Superior temporal gyrus (tissue), 1 donor: Measurements from ENCODE around the gene CHRDL1.
"Not testable (repeated sequence)": the region's sequence is repeated elsewhere in the genome, so short reads cannot be mapped to it uniquely, and the experiment has no call there.

ENCODE experiments used
- DNase-seq: peaks from one replicate; pipeline ENCODE4 v3.0.0-alpha.2; 2016; ENCODE audit errors: extremely low spot score

Gene CHRDL1, protein sequence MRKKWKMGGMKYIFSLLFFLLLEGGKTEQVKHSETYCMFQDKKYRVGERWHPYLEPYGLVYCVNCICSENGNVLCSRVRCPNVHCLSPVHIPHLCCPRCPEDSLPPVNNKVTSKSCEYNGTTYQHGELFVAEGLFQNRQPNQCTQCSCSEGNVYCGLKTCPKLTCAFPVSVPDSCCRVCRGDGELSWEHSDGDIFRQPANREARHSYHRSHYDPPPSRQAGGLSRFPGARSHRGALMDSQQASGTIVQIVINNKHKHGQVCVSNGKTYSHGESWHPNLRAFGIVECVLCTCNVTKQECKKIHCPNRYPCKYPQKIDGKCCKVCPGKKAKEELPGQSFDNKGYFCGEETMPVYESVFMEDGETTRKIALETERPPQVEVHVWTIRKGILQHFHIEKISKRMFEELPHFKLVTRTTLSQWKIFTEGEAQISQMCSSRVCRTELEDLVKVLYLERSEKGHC

DNA sequence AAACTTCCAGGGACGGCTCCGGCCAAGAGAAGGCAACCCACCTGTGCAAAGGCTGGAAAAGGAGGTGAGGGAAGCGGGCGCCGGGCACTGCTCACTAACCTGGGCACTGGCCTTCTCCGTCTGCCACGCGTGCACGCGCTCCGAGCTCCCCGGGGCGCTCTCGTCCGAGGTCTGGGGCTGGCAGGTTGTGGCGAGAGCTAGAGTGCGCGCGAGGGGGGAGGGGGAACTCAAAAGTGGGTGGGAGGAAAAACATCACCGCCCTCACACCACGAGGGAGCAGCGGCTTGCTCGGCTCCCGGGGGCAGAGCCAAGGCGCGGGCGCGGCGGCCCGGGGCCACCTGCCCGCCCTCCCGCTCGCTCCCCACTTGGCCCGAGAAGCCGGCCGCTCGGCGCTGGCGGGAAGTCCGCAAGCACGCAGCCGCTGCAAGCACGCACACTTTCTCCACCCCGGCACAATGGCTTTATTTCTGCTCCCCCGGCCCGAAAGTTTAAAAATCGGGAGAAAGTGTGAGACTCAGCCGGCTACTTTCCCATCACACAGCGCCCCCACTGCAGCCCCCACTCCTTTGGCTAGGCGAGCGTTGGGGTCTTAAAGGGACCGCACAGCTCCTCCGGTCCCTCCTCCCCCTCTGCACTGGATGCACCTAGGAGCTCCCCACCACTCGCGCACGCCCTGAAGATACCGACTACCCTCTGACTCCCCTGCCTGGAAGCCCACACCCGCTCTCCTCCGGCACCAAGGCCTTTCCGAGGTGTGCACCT lies at the start of gene CHRDL1:
TSS of gene CHRDL1 (minus strand) at position 173 of the 762 bp plus-strand sequence. CDS start 3,636 bp downstream, outside the sequence.
- no peak for DNase-seq

DNA sequence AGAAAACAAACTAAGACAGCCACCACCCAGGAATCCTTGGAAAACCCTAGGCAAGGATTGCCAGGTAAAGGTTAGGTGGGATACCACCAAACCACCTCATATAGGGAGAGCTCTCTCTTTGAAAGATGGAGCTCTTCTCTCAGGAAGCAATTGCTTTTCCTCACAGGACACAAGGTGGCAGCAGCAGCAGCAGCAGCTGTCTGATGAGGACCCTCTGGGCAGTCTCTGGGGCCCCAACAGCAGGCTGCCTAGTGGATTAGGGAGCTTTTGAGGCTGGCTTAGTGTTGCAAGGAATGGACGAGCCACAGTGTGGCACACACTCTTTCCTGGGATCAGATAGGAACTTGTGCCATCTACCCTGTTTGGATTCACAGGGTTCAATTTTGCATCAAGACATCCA lies 41.4 kb upstream of the CHRDL1 start:
- no peak for DNase-seq

DNA sequence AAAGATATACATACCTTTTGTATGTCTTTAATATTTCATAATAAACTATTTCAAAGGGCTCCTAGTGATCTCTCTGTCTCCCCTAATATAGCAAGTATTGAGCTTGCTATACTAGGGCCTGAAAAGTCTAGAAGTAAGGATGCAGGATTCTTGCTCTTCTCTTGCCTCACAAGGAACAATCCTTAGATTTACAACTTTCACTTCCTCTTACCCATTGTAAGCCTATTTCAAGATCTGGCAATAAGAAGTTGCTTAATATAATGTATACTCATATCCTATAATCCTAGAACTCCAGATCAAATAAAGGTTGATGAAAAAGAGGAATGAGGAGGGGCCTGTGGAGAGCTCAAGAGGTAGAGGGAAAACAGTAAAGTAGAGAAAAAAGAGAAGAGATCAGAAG lies 40.8 kb upstream of the CHRDL1 start:
- DNase-seq, result no peak

DNA sequence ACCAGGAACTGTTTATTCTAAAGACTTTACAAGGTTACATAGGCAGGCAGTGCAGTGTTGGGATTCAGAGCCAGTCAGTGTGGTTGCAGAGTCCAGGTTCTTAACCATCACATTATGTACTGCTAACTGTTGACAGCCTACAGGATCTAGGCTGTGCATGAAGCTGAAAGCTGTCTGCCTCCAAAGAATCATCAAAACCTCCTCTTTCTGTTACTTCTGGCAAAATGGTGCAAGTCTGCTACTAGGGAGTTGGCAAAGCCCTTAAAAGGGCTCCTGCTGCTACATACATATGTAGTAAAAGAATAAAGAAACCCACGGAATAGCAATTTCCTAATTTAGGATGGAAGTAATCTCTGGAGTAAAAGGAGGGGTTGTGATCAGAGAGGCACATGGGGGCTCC lies 40.4 kb upstream of the CHRDL1 start:
- DNase-seq, result no peak

DNA sequence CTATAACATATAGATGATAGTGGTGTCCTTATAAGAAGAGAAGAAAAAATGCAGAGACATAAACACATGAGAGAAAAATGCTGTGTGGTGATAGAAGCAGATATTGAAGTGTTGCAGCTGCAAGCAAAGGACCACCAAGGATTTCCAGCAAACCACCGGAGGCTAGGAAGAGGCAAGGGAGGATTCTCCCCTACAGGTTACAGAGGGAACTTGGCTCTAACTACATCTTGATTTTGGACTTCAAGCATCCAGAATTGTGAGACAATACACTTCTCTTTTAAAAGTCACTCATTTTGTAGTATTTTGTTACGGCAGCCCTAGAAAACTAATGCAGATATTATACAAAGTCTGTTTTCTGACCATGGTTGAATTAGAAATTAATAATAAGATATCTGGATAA lies 30.4 kb upstream of the CHRDL1 start:
- DNase-seq, result no peak

DNA sequence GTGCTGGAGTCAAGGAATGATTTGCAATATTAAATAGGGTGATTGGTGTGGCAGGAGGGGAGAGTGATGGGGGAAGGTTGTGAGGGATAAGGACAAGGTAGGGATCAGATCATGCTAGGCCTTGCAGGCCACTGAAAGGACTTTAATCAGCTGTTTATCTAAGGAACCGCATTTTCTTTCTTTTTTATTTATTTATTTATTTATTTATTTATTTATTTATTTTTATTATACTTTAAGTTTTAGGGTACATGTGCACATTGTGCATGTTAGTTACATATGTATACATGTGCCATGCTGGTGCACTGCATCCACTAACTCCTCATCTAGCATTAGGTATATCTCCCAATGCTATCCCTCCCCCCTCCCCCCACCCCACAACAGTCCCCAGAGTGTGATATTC lies 20.9 kb upstream of the CHRDL1 start:
- DNase-seq, result not testable (repeated sequence)

DNA sequence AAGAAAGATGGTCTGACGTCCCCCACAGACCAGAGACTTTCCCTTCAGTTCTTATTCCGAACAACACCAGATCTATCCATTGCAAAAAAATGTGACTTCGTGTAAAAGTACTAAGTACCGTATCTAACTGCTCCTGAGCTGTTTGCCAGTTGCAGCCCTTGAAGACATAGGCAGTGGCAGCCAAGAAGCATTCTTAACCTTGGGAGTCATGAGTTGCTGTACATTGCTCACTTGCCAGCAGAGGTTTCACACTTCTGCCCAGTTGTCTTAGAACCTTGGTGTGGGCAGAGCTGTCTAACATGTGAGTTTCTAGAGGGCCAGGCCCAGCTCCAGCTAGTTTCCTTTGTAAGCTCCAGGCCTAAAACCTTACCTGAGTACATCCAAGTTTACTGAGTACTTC lies 10.5 kb upstream of the CHRDL1 start:
- no peak for DNase-seq

DNA sequence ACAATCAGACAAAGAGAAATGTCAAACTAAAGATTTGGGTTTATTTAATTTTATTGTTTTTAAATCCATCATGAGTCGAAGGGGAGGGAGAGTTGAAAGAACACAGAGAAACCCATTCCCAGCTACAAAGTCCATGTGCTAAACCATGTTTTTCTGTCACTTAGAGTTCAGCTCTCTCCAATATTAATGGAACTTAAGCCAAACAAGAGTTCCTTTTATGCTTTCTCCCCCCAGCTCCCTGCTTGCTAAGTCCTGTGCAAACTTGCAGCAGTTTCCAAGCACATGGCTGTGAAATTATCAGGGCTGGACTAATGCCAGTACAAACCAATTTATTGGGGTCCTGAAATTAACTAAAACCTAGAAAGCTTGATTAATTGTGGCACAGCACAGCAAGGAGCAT lies 9.7 kb upstream of the CHRDL1 start:
- no peak for DNase-seq

DNA sequence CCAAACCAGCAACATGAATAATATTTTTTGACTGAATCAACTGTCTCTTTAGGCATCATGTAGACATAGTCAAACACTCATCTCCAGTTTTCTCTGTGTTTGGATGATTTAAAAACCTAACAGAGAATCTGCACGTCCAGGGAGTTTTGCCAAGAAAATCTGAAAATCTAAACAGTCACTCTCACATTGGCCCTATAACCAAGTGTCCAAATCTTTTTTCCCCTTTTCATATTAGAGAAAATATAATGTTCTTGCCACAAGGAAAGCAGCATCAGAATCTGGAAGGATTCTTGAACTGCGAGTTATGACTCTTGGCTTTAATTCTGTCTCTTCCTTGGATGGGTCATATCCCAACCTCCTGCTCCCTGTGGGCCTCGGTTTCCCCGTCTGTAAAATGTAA lies 8.8 kb upstream of the CHRDL1 start:
- no peak for DNase-seq

DNA sequence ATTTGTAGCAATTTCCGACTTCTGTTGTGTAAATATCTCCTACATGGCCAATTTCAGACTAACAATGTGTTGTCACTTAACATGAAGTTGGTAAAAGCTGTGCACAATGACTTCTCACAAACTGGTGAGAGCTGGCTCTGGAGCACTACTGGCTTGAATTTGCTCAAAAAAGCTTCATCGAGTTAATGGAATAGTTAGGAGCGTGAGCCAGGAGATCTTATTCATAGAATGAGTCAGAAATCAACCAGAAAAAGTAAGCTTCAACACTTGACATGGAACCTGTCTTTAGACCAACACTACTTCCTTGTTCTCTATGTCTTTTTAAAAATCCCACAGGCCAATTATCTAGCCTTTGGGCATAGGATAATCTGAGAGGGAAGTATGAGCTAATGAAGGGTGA lies 7.9 kb upstream of the CHRDL1 start:
- no peak for DNase-seq

DNA sequence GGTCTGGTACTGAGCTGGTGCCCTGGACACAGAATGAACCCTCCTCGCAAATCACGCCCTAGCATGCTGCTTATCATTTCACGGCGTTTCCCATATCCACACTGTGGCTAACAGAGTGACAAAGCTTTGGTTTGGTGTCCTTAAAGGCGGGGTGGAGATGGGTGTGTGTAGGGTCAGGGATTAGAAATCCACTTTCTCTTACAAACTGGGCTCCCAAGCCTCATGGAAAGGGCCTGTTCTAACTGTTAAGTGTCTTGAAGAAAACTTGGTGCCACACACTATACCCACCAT lies 735 bp upstream of the CHRDL1 start:
- DNase-seq, result no peak

DNA sequence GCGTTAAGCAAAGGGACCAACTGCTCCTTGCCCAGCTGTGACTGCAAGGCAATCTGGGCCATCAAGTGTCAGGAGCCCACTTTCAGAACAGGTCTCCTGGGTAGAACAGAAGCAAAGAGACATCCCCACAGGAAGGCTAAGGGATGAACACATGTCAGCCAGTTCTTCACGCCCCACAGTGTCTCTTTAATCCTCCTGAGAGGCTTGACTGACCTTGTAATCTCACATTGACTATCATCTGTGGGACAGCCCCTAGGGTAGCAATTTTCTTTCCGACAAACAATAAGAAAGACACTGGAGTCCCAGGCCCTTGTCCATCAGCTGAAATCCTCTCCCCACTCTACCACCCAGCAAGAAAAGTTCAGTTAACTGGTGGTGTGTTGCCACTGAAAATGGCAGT lies 1.0 kb downstream of the CHRDL1 start:
- DNase-seq, result no peak

DNA sequence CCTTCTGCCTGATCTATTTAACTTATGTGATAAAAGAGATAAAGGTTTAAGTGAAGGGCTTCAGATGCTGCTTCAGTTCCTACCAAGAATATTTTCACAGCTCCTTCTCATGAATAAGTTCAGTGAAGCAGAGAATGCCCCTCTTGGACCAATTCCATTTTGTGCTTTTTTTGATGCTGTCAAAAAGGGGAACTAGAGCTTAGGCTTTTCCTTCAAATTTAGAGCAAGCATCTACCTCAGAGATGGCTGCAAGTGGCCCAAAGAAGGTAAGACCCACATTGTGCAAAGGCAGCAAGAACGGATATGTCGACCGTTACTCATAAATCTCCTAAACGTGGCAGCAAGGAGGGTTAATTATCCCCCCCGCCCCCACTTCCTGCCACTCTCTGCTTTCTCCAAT lies 4.5 kb downstream of the CHRDL1 start:
- DNase-seq, result no peak

DNA sequence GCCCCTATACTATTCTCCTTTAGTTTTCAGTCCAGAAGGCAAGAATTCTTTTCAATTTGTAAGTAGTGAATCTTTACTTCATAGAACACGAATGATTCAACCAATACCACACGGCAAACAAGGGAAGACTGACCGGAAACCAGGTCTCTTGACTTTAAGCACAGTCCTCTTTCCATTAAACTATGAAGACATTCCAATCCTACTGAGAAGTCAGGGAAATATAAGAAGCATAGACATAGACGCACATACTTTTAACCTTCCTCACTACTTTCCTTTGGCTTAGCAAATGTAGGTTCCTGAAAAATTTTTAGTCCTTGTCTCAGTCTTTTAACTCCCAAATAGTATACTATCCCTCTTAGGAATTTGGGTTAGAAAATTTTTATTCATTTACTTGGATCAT lies 9.1 kb downstream of the CHRDL1 start:
- no peak for DNase-seq

DNA sequence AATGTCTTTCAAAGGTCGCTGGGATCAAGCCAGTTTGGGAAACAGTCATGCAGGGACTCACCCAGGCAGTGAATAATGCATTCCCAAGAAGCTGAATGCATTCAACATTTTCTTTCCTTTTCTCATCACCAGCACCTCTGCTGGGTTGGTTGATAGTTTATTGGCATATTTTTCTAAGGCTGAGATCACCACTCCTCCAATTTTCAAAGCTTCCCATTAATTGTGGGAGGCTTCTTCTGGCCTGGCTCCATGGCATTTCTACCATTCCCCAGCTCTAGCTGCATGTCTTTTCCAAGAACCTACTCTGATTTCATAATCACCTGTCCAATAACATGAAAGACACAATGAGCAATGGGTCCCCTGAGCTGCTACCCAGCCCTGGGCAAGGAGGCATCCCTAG lies 35.8 kb downstream of the CHRDL1 start:
- DNase-seq, result no peak

DNA sequence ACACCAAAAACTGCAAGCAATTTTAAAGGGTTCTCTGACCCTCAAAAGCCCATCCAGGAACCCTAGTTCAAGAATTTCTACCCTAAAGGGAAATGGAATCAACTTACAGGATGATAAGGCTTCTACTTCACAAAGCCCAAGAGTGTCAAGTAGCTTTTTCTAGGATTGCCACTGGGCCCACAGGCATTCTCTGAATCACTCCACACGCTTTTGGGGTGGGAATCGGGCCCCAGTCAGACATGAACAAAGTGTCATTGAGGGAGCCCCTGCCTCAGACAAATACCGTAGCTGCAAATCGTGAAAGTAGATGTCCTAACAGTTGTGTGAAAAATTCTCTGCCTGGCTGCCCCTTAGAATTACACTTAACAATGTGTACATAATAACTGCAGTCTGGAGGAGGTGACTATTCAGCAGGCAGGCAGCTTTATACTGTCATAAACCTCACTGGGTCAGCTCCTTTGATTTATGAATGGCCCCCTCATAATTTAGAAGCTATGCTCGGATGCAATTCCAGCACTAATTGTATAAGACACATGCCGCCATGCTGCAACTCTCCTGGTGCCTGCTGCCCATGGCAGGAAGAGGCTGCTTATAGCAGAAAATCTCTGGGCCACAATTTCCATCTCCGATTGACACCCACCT lies 36.7 kb downstream of the CHRDL1 start:
- DNase-seq, result no peak

DNA sequence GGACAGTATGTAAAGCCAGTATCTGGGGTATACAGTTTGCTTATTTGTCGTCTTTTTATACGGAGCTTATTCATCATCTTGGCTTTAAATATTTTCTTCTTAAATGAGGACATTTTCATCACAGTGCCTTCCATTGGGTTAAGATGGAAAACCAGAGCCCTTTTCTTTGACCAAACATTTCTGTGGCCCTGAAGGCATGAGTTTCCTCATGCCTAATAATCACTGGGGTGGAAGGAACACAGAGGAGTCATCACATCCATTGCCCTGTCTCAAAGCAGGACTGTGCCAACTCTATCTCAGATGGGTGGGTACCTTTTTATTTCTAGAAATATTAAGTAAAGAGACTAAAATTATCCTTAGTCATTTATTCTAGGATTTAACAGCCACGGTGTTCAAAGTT lies 40.0 kb downstream of the CHRDL1 start:
- DNase-seq, result no peak

DNA sequence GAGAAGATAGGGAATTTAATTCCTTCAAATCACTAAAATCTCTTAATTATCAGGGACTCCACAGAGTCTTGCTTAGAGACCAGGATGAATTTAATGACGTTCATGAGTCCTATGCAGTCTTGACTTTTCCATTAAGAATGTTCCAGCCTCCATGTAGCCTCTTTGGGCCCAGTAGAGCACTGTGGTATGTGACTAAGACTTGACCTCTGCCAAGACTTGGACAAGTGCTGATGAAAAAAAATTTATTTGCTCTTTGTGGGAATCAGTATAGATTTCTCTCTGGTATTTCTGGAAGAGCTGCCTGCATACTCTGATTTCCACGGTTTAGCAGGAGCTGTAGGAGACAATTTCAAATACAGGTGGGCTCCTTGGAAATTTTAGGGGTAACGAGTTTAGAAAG lies 40.6 kb downstream of the CHRDL1 start:
- DNase-seq, result no peak

DNA sequence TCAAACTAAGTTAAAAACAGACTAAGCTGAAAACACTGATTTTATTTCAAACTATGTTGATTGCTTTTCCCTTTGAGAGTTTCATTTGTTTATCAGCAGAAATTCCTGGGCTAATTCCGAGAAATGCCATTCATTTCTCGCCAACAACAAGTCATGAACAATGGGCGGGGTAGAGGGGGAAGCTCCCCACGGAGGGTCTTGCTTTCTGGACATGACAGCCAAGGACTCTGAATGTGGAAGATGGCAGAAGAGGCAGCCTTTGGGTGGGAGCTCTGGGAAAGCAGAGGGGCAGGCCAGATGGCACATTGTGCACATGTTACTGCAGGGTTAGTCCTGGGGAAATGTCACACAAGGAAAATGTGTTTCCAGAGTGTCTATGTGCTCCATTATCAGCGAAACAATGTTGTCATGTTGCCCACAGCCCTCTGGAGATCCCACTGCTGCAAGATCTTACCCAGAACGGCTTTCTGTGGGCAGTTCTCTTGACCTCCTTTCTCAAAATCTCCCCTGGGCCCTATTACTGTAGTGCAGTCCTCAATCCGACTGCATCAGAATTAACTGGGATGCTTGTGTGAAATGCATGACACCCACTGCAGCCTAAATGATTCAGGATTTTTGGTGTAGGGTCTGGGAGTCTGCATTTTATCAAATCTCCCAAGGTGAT lies 45.0 kb downstream of the CHRDL1 start:
- DNase-seq, result no peak

DNA sequence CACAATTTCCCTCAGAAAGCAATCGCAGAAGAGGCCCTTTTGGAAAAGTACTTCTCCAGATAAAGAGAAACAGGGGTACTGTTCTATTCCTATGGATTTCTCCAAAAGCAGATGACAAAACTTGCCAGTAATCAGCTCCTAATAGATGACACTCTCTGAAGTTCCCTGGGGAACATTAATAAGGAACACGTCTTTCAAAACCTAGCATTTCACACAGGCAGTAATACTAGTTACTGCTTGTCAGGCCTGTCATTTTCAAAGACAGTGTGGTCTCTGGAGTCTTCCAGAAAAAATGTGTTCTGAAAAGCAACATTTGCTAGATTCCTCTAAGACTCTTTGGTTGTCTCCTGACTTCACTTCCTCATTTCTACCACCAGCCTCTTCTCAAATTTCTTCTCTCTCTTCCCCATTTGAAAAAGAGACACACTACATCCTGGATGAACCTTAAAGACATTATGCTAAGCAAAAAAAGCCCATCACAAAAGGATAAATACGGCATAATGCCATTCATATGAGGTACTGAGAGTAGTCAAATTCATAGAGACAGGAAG lies 47.3 kb downstream of the CHRDL1 start:
- DNase-seq, result no peak

DNA sequence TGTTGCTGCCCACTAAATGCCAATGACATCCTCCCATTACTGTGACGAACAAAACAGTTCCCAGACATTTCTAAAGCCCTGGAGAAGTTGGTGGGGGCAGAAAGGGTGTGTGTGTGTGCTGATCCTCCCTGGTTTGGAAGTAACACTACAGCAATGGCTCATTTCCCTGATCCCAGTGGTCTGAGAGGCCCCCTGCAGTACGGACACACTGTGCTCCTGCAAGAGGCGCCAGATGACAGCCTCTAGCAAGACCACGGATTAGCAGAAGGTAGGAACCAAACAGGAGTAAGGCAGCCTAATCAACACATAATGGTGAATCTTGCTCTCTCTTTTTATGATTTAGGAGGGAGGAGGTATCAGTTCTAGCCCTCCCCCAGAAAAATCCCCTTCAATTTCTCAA lies 49.6 kb downstream of the CHRDL1 start:
- no peak for DNase-seq

DNA sequence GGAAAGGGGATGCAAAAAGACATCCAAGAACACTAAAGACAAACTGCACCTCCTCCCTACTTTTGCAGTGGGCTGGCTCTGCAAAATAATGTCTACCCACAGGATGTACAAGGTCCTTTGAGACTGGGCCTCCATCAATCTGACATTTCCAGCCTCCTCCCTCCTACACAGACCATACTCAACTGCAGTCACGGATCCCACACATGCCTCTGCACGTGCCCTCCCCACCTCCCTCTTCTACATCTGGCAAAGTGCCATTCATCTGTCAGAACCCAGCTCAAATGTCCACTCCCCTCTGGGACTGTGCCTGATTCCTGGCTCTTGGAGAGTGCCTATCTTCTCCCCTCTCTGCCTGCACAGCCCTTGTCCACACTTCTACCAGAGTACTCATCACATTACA lies 50.3 kb downstream of the CHRDL1 start:
- DNase-seq, result no peak
